Measurements from ENCODE around the gene KANSL1L.

DNA sequence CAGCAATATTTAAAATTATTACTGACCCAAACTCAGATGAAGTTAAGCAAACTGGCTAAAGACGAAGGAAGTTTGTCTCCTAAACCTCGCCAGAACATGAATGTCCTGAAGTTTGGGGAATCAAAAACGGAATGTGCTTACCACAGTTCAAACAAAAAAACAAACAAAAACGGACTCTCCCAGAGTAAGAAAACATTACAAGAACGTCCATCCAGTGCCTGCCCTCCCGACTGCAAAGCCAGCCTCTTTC, 1.1 kb downstream of the KANSL1L start:
- TF ChIP-seq, protein P1, sequence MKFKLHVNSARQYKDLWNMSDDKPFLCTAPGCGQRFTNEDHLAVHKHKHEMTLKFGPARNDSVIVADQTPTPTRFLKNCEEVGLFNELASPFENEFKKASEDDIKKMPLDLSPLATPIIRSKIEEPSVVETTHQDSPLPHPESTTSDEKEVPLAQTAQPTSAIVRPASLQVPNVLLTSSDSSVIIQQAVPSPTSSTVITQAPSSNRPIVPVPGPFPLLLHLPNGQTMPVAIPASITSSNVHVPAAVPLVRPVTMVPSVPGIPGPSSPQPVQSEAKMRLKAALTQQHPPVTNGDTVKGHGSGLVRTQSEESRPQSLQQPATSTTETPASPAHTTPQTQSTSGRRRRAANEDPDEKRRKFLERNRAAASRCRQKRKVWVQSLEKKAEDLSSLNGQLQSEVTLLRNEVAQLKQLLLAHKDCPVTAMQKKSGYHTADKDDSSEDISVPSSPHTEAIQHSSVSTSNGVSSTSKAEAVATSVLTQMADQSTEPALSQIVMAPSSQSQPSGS (IDR thresholded peaks at IDR 0.05; ENCODE audit: low read length): no peak
- TF ChIP-seq, protein P2, sequence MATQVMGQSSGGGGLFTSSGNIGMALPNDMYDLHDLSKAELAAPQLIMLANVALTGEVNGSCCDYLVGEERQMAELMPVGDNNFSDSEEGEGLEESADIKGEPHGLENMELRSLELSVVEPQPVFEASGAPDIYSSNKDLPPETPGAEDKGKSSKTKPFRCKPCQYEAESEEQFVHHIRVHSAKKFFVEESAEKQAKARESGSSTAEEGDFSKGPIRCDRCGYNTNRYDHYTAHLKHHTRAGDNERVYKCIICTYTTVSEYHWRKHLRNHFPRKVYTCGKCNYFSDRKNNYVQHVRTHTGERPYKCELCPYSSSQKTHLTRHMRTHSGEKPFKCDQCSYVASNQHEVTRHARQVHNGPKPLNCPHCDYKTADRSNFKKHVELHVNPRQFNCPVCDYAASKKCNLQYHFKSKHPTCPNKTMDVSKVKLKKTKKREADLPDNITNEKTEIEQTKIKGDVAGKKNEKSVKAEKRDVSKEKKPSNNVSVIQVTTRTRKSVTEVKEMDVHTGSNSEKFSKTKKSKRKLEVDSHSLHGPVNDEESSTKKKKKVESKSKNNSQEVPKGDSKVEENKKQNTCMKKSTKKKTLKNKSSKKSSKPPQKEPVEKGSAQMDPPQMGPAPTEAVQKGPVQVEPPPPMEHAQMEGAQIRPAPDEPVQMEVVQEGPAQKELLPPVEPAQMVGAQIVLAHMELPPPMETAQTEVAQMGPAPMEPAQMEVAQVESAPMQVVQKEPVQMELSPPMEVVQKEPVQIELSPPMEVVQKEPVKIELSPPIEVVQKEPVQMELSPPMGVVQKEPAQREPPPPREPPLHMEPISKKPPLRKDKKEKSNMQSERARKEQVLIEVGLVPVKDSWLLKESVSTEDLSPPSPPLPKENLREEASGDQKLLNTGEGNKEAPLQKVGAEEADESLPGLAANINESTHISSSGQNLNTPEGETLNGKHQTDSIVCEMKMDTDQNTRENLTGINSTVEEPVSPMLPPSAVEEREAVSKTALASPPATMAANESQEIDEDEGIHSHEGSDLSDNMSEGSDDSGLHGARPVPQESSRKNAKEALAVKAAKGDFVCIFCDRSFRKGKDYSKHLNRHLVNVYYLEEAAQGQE (IDR thresholded peaks at IDR 0.05; ENCODE audit: low read depth, low read length): no peak
- no peak for TF ChIP-seq RAD21 (IDR thresholded peaks at IDR 0.05; ENCODE audit: insufficient read depth, low read depth, low read length)
- TF ChIP-seq, protein P3, sequence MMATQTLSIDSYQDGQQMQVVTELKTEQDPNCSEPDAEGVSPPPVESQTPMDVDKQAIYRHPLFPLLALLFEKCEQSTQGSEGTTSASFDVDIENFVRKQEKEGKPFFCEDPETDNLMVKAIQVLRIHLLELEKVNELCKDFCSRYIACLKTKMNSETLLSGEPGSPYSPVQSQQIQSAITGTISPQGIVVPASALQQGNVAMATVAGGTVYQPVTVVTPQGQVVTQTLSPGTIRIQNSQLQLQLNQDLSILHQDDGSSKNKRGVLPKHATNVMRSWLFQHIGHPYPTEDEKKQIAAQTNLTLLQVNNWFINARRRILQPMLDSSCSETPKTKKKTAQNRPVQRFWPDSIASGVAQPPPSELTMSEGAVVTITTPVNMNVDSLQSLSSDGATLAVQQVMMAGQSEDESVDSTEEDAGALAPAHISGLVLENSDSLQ (IDR thresholded peaks at IDR 0.05): no peak
- TF ChIP-seq, protein P4, sequence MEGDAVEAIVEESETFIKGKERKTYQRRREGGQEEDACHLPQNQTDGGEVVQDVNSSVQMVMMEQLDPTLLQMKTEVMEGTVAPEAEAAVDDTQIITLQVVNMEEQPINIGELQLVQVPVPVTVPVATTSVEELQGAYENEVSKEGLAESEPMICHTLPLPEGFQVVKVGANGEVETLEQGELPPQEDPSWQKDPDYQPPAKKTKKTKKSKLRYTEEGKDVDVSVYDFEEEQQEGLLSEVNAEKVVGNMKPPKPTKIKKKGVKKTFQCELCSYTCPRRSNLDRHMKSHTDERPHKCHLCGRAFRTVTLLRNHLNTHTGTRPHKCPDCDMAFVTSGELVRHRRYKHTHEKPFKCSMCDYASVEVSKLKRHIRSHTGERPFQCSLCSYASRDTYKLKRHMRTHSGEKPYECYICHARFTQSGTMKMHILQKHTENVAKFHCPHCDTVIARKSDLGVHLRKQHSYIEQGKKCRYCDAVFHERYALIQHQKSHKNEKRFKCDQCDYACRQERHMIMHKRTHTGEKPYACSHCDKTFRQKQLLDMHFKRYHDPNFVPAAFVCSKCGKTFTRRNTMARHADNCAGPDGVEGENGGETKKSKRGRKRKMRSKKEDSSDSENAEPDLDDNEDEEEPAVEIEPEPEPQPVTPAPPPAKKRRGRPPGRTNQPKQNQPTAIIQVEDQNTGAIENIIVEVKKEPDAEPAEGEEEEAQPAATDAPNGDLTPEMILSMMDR (IDR thresholded peaks at IDR 0.05 in 2 of 3, conservative IDR thresholded peaks at IDR 0.05 in 1 of 3; ENCODE audit: control insufficient read depth in 2 of 3, extremely low read depth in 1 of 3, insufficient read depth in 1 of 3, low read depth in 3 of 3, low read length in 3 of 3): no peak
- no peak for TF ChIP-seq ZZZ3 (IDR thresholded peaks at IDR 0.05; ENCODE audit: control insufficient read depth, insufficient read length, low read depth)
- TF ChIP-seq, protein P5, sequence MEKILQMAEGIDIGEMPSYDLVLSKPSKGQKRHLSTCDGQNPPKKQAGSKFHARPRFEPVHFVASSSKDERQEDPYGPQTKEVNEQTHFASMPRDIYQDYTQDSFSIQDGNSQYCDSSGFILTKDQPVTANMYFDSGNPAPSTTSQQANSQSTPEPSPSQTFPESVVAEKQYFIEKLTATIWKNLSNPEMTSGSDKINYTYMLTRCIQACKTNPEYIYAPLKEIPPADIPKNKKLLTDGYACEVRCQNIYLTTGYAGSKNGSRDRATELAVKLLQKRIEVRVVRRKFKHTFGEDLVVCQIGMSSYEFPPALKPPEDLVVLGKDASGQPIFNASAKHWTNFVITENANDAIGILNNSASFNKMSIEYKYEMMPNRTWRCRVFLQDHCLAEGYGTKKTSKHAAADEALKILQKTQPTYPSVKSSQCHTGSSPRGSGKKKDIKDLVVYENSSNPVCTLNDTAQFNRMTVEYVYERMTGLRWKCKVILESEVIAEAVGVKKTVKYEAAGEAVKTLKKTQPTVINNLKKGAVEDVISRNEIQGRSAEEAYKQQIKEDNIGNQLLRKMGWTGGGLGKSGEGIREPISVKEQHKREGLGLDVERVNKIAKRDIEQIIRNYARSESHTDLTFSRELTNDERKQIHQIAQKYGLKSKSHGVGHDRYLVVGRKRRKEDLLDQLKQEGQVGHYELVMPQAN (conservative IDR thresholded peaks at IDR 0.05): no peak; the same call in 1 of the 2 replicates
- no peak; the same call in 1 of the 2 replicates for TF ChIP-seq MXI1 (IDR thresholded peaks at IDR 0.05; ENCODE audit: low read depth, low read length)
